Bronchial smooth muscle cell (primary cell): Measurements from ENCODE around the gene GABRG3. TPM values are rescaled to one million over a fixed set of nuclear protein-coding genes. Genes with fewer than 3 reads are reported as not detected.

Experiments
- total RNA-seq: library from RNA; depleted of rRNA; stranded (reverse); fragments of >200 nt; gene quantifications from 2 replicates; pipeline ENCODE4 v1.2.1, GENCODE V29; 2014

Gene GABRG3
- not detected in 2 replicates for total RNA-seq

GRCh38 chr15:26970712-26971210 is at the start of gene GABRG3:
TSS of gene GABRG3 (plus strand) at chr15:26971181.

Other genes starting within 250 kb of the GABRG3 start
- gene GABRB3, start 198.1 kb upstream of the GABRG3 start, total RNA-seq, result 0.16 and 0.26 TPM in 2 replicates
- gene GABRA5, start 104.1 kb upstream of the GABRG3 start, total RNA-seq, result not detected in 2 replicates